Activated T-helper 2 cell treated with anti-CD3 and anti-CD28 coated beads, Interferon-gamma antibody, Interleukin-2, Interleukin-4, amounts not matched to agents 10 μg/mL and 5 μg/mL and 100 μg/mL, durations not matched to agents 14 hours and 24 hours and 36 hours (primary cell): Measurements from ENCODE around the gene ZNF154. TPM values are rescaled to one million over a fixed set of nuclear protein-coding genes. Genes with fewer than 3 reads are reported as not detected.
"Not testable (repeated sequence)": the region's sequence is repeated elsewhere in the genome, so short reads cannot be mapped to it uniquely, and the experiment has no call there.

Experiments
- DNase-seq: peaks from one replicate; pipeline ENCODE4 v3.0.0; 2021; ENCODE audit warnings: low spot score
- H3K27ac Mint-ChIP-seq: one replicate; pipeline ENCODE4 v1.8.0; 2021; ENCODE audit warnings: mixed read lengths
- H3K27me3 Mint-ChIP-seq: one replicate; pipeline ENCODE4 v1.8.0; 2021; ENCODE audit warnings: low read depth, mixed read lengths
- H3K36me3 Mint-ChIP-seq: one replicate; pipeline ENCODE4 v1.8.0; 2021; ENCODE audit warnings: low read depth, mixed read lengths
- H3K4me1 Mint-ChIP-seq: one replicate; pipeline ENCODE4 v1.8.0; 2021; ENCODE audit warnings: low read depth, mixed read lengths
- H3K4me3 Mint-ChIP-seq: one replicate; pipeline ENCODE4 v1.8.0; 2021; ENCODE audit warnings: low read depth, mild to moderate bottlenecking, moderate library complexity, mixed read lengths
- H3K9me3 Mint-ChIP-seq: one replicate; pipeline ENCODE4 v1.8.0; 2021; ENCODE audit warnings: mixed read lengths
- intact Hi-C: fragments of 100-400 bp; cut with micrococcal nuclease; formaldehyde crosslinking; loops from one replicate; pipeline ENCODE4 v1.15.1; 2023
- total RNA-seq: library from RNA; stranded (reverse); gene quantifications from 2 replicates; pipeline ENCODE4 v1.2.3, GENCODE V29; 2022

Gene ZNF154
- 3.9 and 4.0 TPM in 2 replicates for total RNA-seq

- intact Hi-C loops = no loop called here
- DNase-seq = peak; percentile 20
- Mint-ChIP-seq H3K27me3 (no peaks in the 10 kb centered on the region), H3K36me3 (peaks cover 59% of the 10 kb centered on the region), H3K4me1 (peaks cover 6% of the 10 kb centered on the region), H3K4me3 (peak within 1 kb of the TSS; percentile 87), H3K9me3 (peaks cover 61% of the 10 kb centered on the region), H3K27ac (peak within 1 kb of the TSS; percentile 75)
Observed at GRCh38 chr19:57708641-57709361, at the start of gene ZNF154. Gene ZNF154, minus strand, starts transcription at chr19:57709204. Its CDS starts 233 bp downstream, at chr19:57708971.

GRCh38 chr19:57757941-57758340 is 48.9 kb upstream of the ZNF154 start:
- H3K36me3 Mint-ChIP-seq = peaks cover 86% of the 10 kb centered on the region

GRCh38 chr19:57755031-57755430 is 46.0 kb upstream of the ZNF154 start:
- Mint-ChIP-seq H3K4me3 (no peak overlapping the region), H3K9me3 (peaks cover 90% of the 10 kb centered on the region)

More at GRCh38 chr19:57757941-57758340, 48.9 kb upstream of the ZNF154 start:
- H3K27ac Mint-ChIP-seq = no peak overlapping the region
- peaks cover 82% of the 10 kb centered on the region for H3K9me3 Mint-ChIP-seq
- no peak overlapping the region for H3K4me3 Mint-ChIP-seq
- no peaks in the 10 kb centered on the region for H3K27me3 Mint-ChIP-seq
- DNase-seq = no peak
- intact Hi-C loops = no loop called here
- H3K4me1 Mint-ChIP-seq = no peaks in the 10 kb centered on the region

GRCh38 chr19:57754091-57754673 is 45.2 kb upstream of the ZNF154 start:
- Mint-ChIP-seq H3K27ac (no peak overlapping the region), H3K4me1 (no peaks in the 10 kb centered on the region), H3K4me3 (no peak overlapping the region), H3K9me3 (peaks cover 91% of the 10 kb centered on the region), H3K36me3 (peaks cover 99% of the 10 kb centered on the region), H3K27me3 (no peaks in the 10 kb centered on the region)
- no peak for DNase-seq
- intact Hi-C loops = no loop called here

More at GRCh38 chr19:57755031-57755430, 46.0 kb upstream of the ZNF154 start:
- Mint-ChIP-seq H3K36me3 (peaks cover 98% of the 10 kb centered on the region), H3K4me1 (no peaks in the 10 kb centered on the region), H3K27me3 (no peaks in the 10 kb centered on the region), H3K27ac (no peak overlapping the region)
- no peak for DNase-seq
- intact Hi-C loops = no loop called here

GRCh38 chr19:57748029-57748428 is 39.0 kb upstream of the ZNF154 start:
- no peak overlapping the region for H3K27ac Mint-ChIP-seq
- no peak for DNase-seq
- peaks cover 64% of the 10 kb centered on the region for H3K9me3 Mint-ChIP-seq
- intact Hi-C loops = loop anchor here (5.0 to 10.0 kb wide), 2 partner anchors 116 to 407 kb away; partner anchors contain the start of genes ZNF211 and ZNF329
- no peaks in the 10 kb centered on the region for H3K27me3 Mint-ChIP-seq
- H3K4me3 Mint-ChIP-seq = peak overlapping the region; percentile 97
- peaks cover 67% of the 10 kb centered on the region for H3K36me3 Mint-ChIP-seq
- peaks cover 6% of the 10 kb centered on the region for H3K4me1 Mint-ChIP-seq

- peaks cover 61% of the 10 kb centered on the region for H3K36me3 Mint-ChIP-seq
- intact Hi-C loops = loop anchor here (2.0 to 10.0 kb wide), 4 partner anchors 21 to 407 kb away; partner anchors contain the start of genes ZNF211, ZNF329, ZNF417 and ZNF586
- no peaks in the 10 kb centered on the region for H3K27me3 Mint-ChIP-seq
- peak overlapping the region; percentile 97 for H3K4me3 Mint-ChIP-seq
- peak overlapping the region; percentile 97 for H3K27ac Mint-ChIP-seq
- peaks cover 58% of the 10 kb centered on the region for H3K9me3 Mint-ChIP-seq
- DNase-seq = no peak
- peaks cover 6% of the 10 kb centered on the region for H3K4me1 Mint-ChIP-seq
Observed at GRCh38 chr19:57747472-57747807, 38.4 kb upstream of the ZNF154 start.

- DNase-seq = peak; percentile 78
- H3K4me1 Mint-ChIP-seq = peaks cover 6% of the 10 kb centered on the region
- intact Hi-C loops = loop anchor here (1.0 to 10.0 kb wide), 6 partner anchors 22 to 408 kb away; partner anchors contain the start of genes ZNF211, ZNF329, ZNF417 and ZNF551
- peaks cover 54% of the 10 kb centered on the region for H3K9me3 Mint-ChIP-seq
- peak within 1 kb of the TSS; percentile 97 for H3K4me3 Mint-ChIP-seq
- peaks cover 54% of the 10 kb centered on the region for H3K36me3 Mint-ChIP-seq
- H3K27me3 Mint-ChIP-seq = no peaks in the 10 kb centered on the region
- peak within 1 kb of the TSS; percentile 97 for H3K27ac Mint-ChIP-seq
Observed at GRCh38 chr19:57746580-57747471, 37.8 kb upstream of the ZNF154 start, which contains the start of gene ZNF776. Gene ZNF776, plus strand, starts transcription at chr19:57746815. Its CDS starts 244 bp downstream, at chr19:57747059.

GRCh38 chr19:57738770-57739169 is 29.8 kb upstream of the ZNF154 start:
- peaks cover 22% of the 10 kb centered on the region for H3K9me3 Mint-ChIP-seq
- H3K4me3 Mint-ChIP-seq, intact Hi-C loops, H3K4me1 Mint-ChIP-seq, DNase-seq, H3K27ac Mint-ChIP-seq, H3K27me3 Mint-ChIP-seq, H3K36me3 Mint-ChIP-seq: not testable (repeated sequence)

- DNase-seq, H3K36me3 Mint-ChIP-seq, H3K27ac Mint-ChIP-seq, H3K27me3 Mint-ChIP-seq, H3K4me1 Mint-ChIP-seq, H3K4me3 Mint-ChIP-seq, intact Hi-C loops: not testable (repeated sequence)
- peaks cover 22% of the 10 kb centered on the region for H3K9me3 Mint-ChIP-seq
Observed at GRCh38 chr19:57738320-57738719, 29.3 kb upstream of the ZNF154 start.

GRCh38 chr19:57720878-57721277 is 11.9 kb upstream of the ZNF154 start:
- Mint-ChIP-seq H3K9me3 (peaks cover 75% of the 10 kb centered on the region), H3K36me3 (peaks cover 67% of the 10 kb centered on the region), H3K4me3 (no peak overlapping the region), H3K27me3 (no peaks in the 10 kb centered on the region), H3K27ac (no peak overlapping the region), H3K4me1 (no peaks in the 10 kb centered on the region)
- intact Hi-C loops = no loop called here
- no peak for DNase-seq

GRCh38 chr19:57719901-57720519 is 11.0 kb upstream of the ZNF154 start:
- intact Hi-C loops = no loop called here
- H3K9me3 Mint-ChIP-seq = peaks cover 79% of the 10 kb centered on the region
- H3K4me1 Mint-ChIP-seq = no peaks in the 10 kb centered on the region
- no peaks in the 10 kb centered on the region for H3K27me3 Mint-ChIP-seq
- no peak overlapping the region for H3K27ac Mint-ChIP-seq
- no peak for DNase-seq
- H3K4me3 Mint-ChIP-seq = no peak overlapping the region
- peaks cover 67% of the 10 kb centered on the region for H3K36me3 Mint-ChIP-seq

GRCh38 chr19:57719424-57719823 is 10.4 kb upstream of the ZNF154 start:
- no peak overlapping the region for H3K4me3 Mint-ChIP-seq
- no peak for DNase-seq
- H3K9me3 Mint-ChIP-seq = peaks cover 79% of the 10 kb centered on the region
- peaks cover 65% of the 10 kb centered on the region for H3K36me3 Mint-ChIP-seq
- H3K27me3 Mint-ChIP-seq = no peaks in the 10 kb centered on the region
- no peaks in the 10 kb centered on the region for H3K4me1 Mint-ChIP-seq
- intact Hi-C loops = no loop called here
- H3K27ac Mint-ChIP-seq = no peak overlapping the region
